ENCODE measurements around the gene RIMKLA.

- TF ChIP-seq POLR2A (IDR thresholded peaks at IDR 0.05; ENCODE audit: low read depth, low read length), result no peak
- TF ChIP-seq POLR2AphosphoS5 (IDR thresholded peaks at IDR 0.05; ENCODE audit: low read depth, low read length), result no peak
- no peak for TF ChIP-seq TAF1 (IDR thresholded peaks at IDR 0.05; ENCODE audit: borderline replicate concordance, low read depth, low read length)
Measured at GRCh38 chr1:42364542-42364941, 16.1 kb upstream of the RIMKLA start.

Data from GM12892 (cell line).